Natural killer cell (primary cell): ENCODE measurements around the gene ATP10A. TPM values are rescaled to one million over a fixed set of nuclear protein-coding genes. Genes with fewer than 3 reads are reported as not detected.

Source experiments
- ATAC-seq, 3 donors: fragments of 150-1000 bp in 2 of 3; fragments of 200-7000 bp in 1 of 3; cut with Tn5 transposase; 1 replicate in 1 of 3; 2 replicates in 2 of 3; pipeline ENCODE4 v1.10.0; 2021; ENCODE audit warnings: mild to moderate bottlenecking in 2 of 3, moderate library complexity in 2 of 3
- DNase-seq, 2 donors: peaks; one replicate each; pipeline versions ENCODE4 v3.0.0 to v3.0.0-alpha.2; 2013 to 2021; ENCODE audit warnings: mixed read lengths in 1 of 2
- H3K27ac ChIP-seq: one replicate; pipeline ENCODE4 v1.5.1; 2013; ENCODE audit warnings: mild to moderate bottlenecking, low read length
- H3K27me3 ChIP-seq: one replicate; pipeline ENCODE4 v1.6.1; 2013; ENCODE audit warnings: low read length; ENCODE audit not compliant: control insufficient read depth, insufficient read depth
- H3K36me3 ChIP-seq: one replicate; pipeline ENCODE4 v1.6.1; 2013; ENCODE audit warnings: low read length; ENCODE audit not compliant: control insufficient read depth, insufficient read depth
- H3K4me1 ChIP-seq: one replicate; pipeline ENCODE4 v1.6.1; 2013; ENCODE audit warnings: low read length; ENCODE audit not compliant: control insufficient read depth, insufficient read depth
- H3K4me3 ChIP-seq: one replicate; pipeline ENCODE4 v1.5.1; 2013; ENCODE audit warnings: low read length
- H3K9me3 ChIP-seq: one replicate; pipeline ENCODE4 v1.6.1; 2013; ENCODE audit warnings: low read length; ENCODE audit not compliant: control insufficient read depth, insufficient read depth
- H3K27ac Mint-ChIP-seq, 2 donors: one replicate each; pipeline ENCODE4 v1.8.0; 2022; ENCODE audit warnings: mild to moderate bottlenecking in 2 of 2, mixed read lengths in 2 of 2, moderate library complexity in 1 of 2
- H3K27me3 Mint-ChIP-seq, 2 donors: one replicate each; pipeline ENCODE4 v1.8.0; 2022; ENCODE audit warnings: low read depth in 2 of 2, mixed read lengths in 2 of 2
- H3K36me3 Mint-ChIP-seq: one replicate; pipeline ENCODE4 v1.8.0; 2022; ENCODE audit warnings: mixed read lengths
- H3K4me1 Mint-ChIP-seq, 2 donors: one replicate each; pipeline ENCODE4 v1.8.0; 2022; ENCODE audit warnings: mixed read lengths in 2 of 2
- H3K4me3 Mint-ChIP-seq: one replicate; pipeline ENCODE4 v1.8.0; 2022; ENCODE audit warnings: mild to moderate bottlenecking, moderate library complexity, mixed read lengths
- H3K9me3 Mint-ChIP-seq, 2 donors: one replicate each; pipeline ENCODE4 v1.8.0; 2022; ENCODE audit warnings: mixed read lengths in 2 of 2
- WGBS: methylation state at CpG from one replicate; pipeline ENCODE4 v1.1.7; 2013; ENCODE audit warnings: missing lambda C conversion rate; ENCODE audit not compliant: insufficient coverage; 5-methylcytosine and 5-hydroxymethylcytosine counted together
- intact Hi-C: fragments of 100-400 bp; cut with micrococcal nuclease; formaldehyde crosslinking; loops from one replicate; pipeline ENCODE4 v1.14.2; 2022
- total RNA-seq, 4 donors: library from RNA; stranded (reverse); fragments of 120-200 nt in 1 of 4; gene quantifications; one replicate each; pipeline versions ENCODE4 v1.2.3 to v1.2.4, GENCODE V29; 2013 to 2022
- TF ChIP-seq, protein P1 (sequence below): fragments of 200-600 bp; IDR thresholded peaks from one replicate; pipeline ENCODE4 v1.8.0; 2022; ENCODE audit warnings: antibody characterized with exemption

ATP10A gene
- total RNA-seq, 3 donors from 2014 or later (not counting 1 experiment from before 2014, with no cell fraction given) = 50.1 to 67.0 (median 51.2) TPM

DNA sequence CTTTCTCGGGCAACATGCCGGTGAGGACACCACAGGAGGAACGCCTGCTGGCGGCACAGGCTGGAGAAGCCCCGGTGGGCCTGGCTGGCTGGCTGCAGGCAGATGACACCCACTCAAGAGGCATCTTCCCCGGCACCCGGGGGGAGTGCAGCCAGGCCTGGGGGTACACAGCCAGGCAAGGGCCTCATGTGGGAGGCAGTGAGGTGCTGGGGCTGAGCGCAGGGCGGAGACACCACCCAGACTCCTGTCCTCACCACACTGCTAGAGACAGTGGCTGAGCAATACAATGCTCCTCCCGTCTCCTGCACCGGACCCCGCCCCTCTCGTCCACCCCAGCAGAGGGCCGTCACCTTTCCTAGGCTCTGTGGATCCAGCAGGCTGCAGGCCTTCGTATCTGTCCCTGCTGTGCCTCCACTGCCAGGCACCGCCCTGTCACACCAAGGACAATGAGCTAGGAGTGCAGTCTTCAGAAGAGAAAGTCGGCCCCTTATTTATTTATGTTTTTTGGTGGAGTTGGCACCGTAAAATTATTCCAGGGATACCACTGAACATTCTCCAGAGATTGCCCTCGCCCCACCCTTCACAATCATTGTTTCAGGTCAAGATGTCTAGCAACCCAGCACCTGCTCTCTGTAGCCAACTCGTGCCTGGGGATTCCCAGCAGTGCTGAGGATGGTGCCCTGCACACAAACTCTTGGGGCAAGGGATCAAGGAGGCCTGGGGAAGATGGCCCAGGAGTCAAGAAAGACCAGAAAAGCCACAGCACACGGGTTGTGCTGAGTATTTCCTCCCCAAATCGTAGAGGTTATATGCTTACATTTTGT is 129.1 kb downstream of the ATP10A start:
- Histone ChIP-seq H3K4me1 (no peaks in the 10 kb centered on the region), H3K27ac (no peak overlapping the region), H3K4me3 (no peak overlapping the region), H3K9me3 (no peaks in the 10 kb centered on the region), H3K27me3 (no peaks in the 10 kb centered on the region), H3K36me3 (peaks cover 2% of the 10 kb centered on the region)
- Mint-ChIP-seq H3K36me3 (peaks cover 9% of the 10 kb centered on the region), H3K4me1 (peaks cover 42 to 48% of the 10 kb centered on the region in 2 donors), H3K27ac (peak overlapping the region; percentile 41 to 72), H3K4me3 (no peak overlapping the region), H3K27me3 (no peaks in the 10 kb centered on the region), H3K9me3 (no peaks in the 10 kb centered on the region)
- TF ChIP-seq, protein P1, sequence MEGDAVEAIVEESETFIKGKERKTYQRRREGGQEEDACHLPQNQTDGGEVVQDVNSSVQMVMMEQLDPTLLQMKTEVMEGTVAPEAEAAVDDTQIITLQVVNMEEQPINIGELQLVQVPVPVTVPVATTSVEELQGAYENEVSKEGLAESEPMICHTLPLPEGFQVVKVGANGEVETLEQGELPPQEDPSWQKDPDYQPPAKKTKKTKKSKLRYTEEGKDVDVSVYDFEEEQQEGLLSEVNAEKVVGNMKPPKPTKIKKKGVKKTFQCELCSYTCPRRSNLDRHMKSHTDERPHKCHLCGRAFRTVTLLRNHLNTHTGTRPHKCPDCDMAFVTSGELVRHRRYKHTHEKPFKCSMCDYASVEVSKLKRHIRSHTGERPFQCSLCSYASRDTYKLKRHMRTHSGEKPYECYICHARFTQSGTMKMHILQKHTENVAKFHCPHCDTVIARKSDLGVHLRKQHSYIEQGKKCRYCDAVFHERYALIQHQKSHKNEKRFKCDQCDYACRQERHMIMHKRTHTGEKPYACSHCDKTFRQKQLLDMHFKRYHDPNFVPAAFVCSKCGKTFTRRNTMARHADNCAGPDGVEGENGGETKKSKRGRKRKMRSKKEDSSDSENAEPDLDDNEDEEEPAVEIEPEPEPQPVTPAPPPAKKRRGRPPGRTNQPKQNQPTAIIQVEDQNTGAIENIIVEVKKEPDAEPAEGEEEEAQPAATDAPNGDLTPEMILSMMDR = no peak
- no peak for ATAC-seq
- intact Hi-C loops = no loop called here
- DNase-seq = no peak
- 82% methylated on average over 20 of the region's 22 CpGs for WGBS

- no peak for DNase-seq
- H3K9me3 Mint-ChIP-seq = no peaks in the 10 kb centered on the region
- H3K4me1 Mint-ChIP-seq = peaks cover 43 to 54% of the 10 kb centered on the region in 2 donors
- Histone ChIP-seq H3K9me3 (no peaks in the 10 kb centered on the region), H3K27me3 (no peaks in the 10 kb centered on the region), H3K27ac (no peak overlapping the region), H3K4me1 (peaks cover 1% of the 10 kb centered on the region), H3K4me3 (no peak overlapping the region), H3K36me3 (peaks cover 2% of the 10 kb centered on the region)
- H3K36me3 Mint-ChIP-seq = peaks cover 9% of the 10 kb centered on the region
- H3K27ac Mint-ChIP-seq = peak overlapping the region; percentile 41 to 72
- WGBS = 87% methylated on average over 18 of the region's 18 CpGs
- H3K4me3 Mint-ChIP-seq = no peak overlapping the region
- ATAC-seq = no peak
- TF ChIP-seq, protein P1 = no peak
- intact Hi-C loops = no loop called here
- H3K27me3 Mint-ChIP-seq = no peaks in the 10 kb centered on the region
These were observed 129.9 kb downstream of the ATP10A start for GRCh38 chr15:25733036-25733855.

GRCh38 chr15:25732191-25732590 is 130.9 kb downstream of the ATP10A start:
- Histone ChIP-seq H3K9me3 (no peaks in the 10 kb centered on the region), H3K27ac (no peak overlapping the region), H3K27me3 (no peaks in the 10 kb centered on the region), H3K4me3 (no peak overlapping the region), H3K4me1 (peaks cover 12% of the 10 kb centered on the region), H3K36me3 (peaks cover 2% of the 10 kb centered on the region)
- DNase-seq (no peak), ATAC-seq (no peak)
- WGBS = 84% methylated on average over 4 of the region's 6 CpGs
- Mint-ChIP-seq H3K27me3 (no peaks in the 10 kb centered on the region), H3K9me3 (no peaks in the 10 kb centered on the region), H3K4me1 (peaks cover 48 to 61% of the 10 kb centered on the region in 2 donors), H3K36me3 (peaks cover 9% of the 10 kb centered on the region), H3K4me3 (no peak overlapping the region), H3K27ac (peak overlapping the region in 1 of 2 donors; percentile 71)
- intact Hi-C loops = no loop called here
- TF ChIP-seq, protein P1 = no peak
